Colonic mucosa (tissue), 4 donors: ENCODE data around the gene ITGA7. TPM values are rescaled to one million over a fixed set of nuclear protein-coding genes. Genes with fewer than 3 reads are reported as not detected.

Experiments
- DNase-seq: peaks from one replicate; pipeline ENCODE4 v3.0.0-alpha.2; 2020
- H3K27ac ChIP-seq: fragments of 200-600 bp; one replicate; pipeline ENCODE4 v1.8.0; 2021
- H3K27me3 ChIP-seq: fragments of 200-600 bp; one replicate; pipeline ENCODE4 v1.8.0; 2021
- H3K36me3 ChIP-seq: fragments of 200-600 bp; one replicate; pipeline ENCODE4 v1.8.0; 2021
- H3K4me1 ChIP-seq: fragments of 200-600 bp; one replicate; pipeline ENCODE4 v1.8.0; 2021; ENCODE audit warnings: mild to moderate bottlenecking
- H3K4me3 ChIP-seq: fragments of 200-600 bp; one replicate; pipeline ENCODE4 v1.8.0; 2021
- H3K9ac ChIP-seq, 2 donors: one replicate each; pipeline ENCODE4 v1.7.0; 2013; ENCODE audit warnings: control low read depth in 2 of 2, low read depth in 2 of 2, low read length in 2 of 2
- H3K9me3 ChIP-seq: fragments of 200-600 bp; one replicate; pipeline ENCODE4 v1.8.0; 2021
- CTCF ChIP-seq: fragments of 200-600 bp; IDR thresholded peaks from one replicate; pipeline ENCODE4 v1.8.0; 2022; ENCODE audit warnings: antibody characterized with exemption, mild to moderate bottlenecking
- intact Hi-C: fragments of 100-400 bp; cut with DNase I; formaldehyde crosslinking; loops from one replicate; pipeline ENCODE4 v1.14.1; 2022
- total RNA-seq, 2 donors: library from RNA; stranded (reverse); fragmentation: NEBNext Ultra II Directional in 1 of 2; extraction: Animal tissue kit (Norgen Biotek cat#: 25700) in 1 of 2; gene quantifications; one replicate each; pipeline ENCODE4 v1.2.1, GENCODE V29; 2021
- donor health status: healthy.
- donor health status: DM: no; HTN: no; CAD: no.
- donor health status: DM: no; HTN: no; CAD: no.

Gene ITGA7
- total RNA-seq, 2 donors from 2014 or later: 10.8 to 64.4 TPM

- Histone ChIP-seq H3K9ac (no peak overlapping the region), H3K36me3 (no peaks in the 10 kb centered on the region), H3K27me3 (no peaks in the 10 kb centered on the region), H3K27ac (no peak overlapping the region), H3K9me3 (no peaks in the 10 kb centered on the region), H3K4me3 (no peak overlapping the region), H3K4me1 (peaks cover 4% of the 10 kb centered on the region)
- TF ChIP-seq CTCF: no peak
- intact Hi-C loops: loop anchor here (5.0 kb wide), 1 partner anchor 37 kb away; the partner anchor contains the start of gene RDH5
- DNase-seq: no peak
These were observed 22.8 kb downstream of the ITGA7 start for GRCh38 chr12:55684761-55685370.

- H3K27me3 ChIP-seq: no peaks in the 10 kb centered on the region
- no peak for TF ChIP-seq CTCF
- no peak overlapping the region for H3K4me3 ChIP-seq
- no peak overlapping the region for H3K9ac ChIP-seq
- H3K36me3 ChIP-seq: no peaks in the 10 kb centered on the region
- intact Hi-C loops: loop anchor here (5.0 kb wide), 1 partner anchor 39 kb away; the partner anchor contains the start of gene RDH5
- no peaks in the 10 kb centered on the region for H3K9me3 ChIP-seq
- H3K27ac ChIP-seq: no peak overlapping the region
- no peak for DNase-seq
- H3K4me1 ChIP-seq: peaks cover 4% of the 10 kb centered on the region
These were observed 24.0 kb downstream of the ITGA7 start for GRCh38 chr12:55683676-55684075.

GRCh38 chr12:55682087-55682796 lies 25.5 kb downstream of the ITGA7 start:
- Histone ChIP-seq H3K27me3 (no peaks in the 10 kb centered on the region), H3K36me3 (no peaks in the 10 kb centered on the region), H3K9me3 (no peaks in the 10 kb centered on the region), H3K27ac (no peak overlapping the region), H3K4me3 (peak overlapping the region; percentile 46), H3K9ac (peak overlapping the region in 1 of 2 donors; percentile 94), H3K4me1 (peaks cover 4% of the 10 kb centered on the region)
- intact Hi-C loops: loop anchor here (5.0 kb wide), 1 partner anchor 40 kb away; the partner anchor contains the start of gene RDH5
- TF ChIP-seq CTCF: no peak
- DNase-seq: no peak

- Histone ChIP-seq H3K9ac (peak overlapping the region in 1 of 2 donors; percentile 94), H3K36me3 (no peaks in the 10 kb centered on the region), H3K4me1 (peaks cover 4% of the 10 kb centered on the region), H3K27me3 (no peaks in the 10 kb centered on the region), H3K4me3 (peak overlapping the region; percentile 46), H3K9me3 (no peaks in the 10 kb centered on the region), H3K27ac (no peak overlapping the region)
- DNase-seq: peak; percentile 90
- TF ChIP-seq CTCF: peak; percentile 49
- intact Hi-C loops: loop anchor here (5.0 kb wide), 1 partner anchor 41 kb away; the partner anchor contains the start of gene RDH5
These were observed 26.3 kb downstream of the ITGA7 start for GRCh38 chr12:55681142-55682077.

- Histone ChIP-seq H3K9ac (no peak overlapping the region), H3K36me3 (no peaks in the 10 kb centered on the region), H3K27me3 (no peaks in the 10 kb centered on the region), H3K27ac (no peak overlapping the region), H3K4me3 (no peak overlapping the region), H3K9me3 (no peaks in the 10 kb centered on the region), H3K4me1 (peaks cover 4% of the 10 kb centered on the region)
- no peak for DNase-seq
- intact Hi-C loops: loop anchor here (5.0 kb wide), 1 partner anchor 43 kb away; the partner anchor contains the start of gene RDH5
- TF ChIP-seq CTCF: no peak
These were observed 28.0 kb downstream of the ITGA7 start for GRCh38 chr12:55679691-55680090.
